Stimulated activated CD4-positive, alpha-beta T cell treated with anti-CD3 and anti-CD28 coated beads, TNF-alpha, amount 100 ng/mL, for 24 hours (primary cell): ENCODE results near the gene KIR2DL1.
"Not testable (repeated sequence)": the region's sequence is repeated elsewhere in the genome, so short reads cannot be mapped to it uniquely, and the experiment has no call there.

Source experiments
- DNase-seq, 3 experiments: peaks; one replicate each; pipeline ENCODE4 v3.0.0-alpha.2; 2020; ENCODE audit warnings: low read depth in 3 of 3

KIR2DL1 gene

GRCh38 chr19:54769646-54770045 is at the start of gene KIR2DL1:
Gene KIR2DL1 (plus strand): TSS chr19:54769793. CDS start chr19:54769851, 58 bp downstream.
- not testable (repeated sequence) for DNase-seq

GRCh38 chr19:54724142-54724541 is 45.5 kb upstream of the KIR2DL1 start, which contains the start of gene KIR3DL3:
Gene KIR3DL3 (plus strand): TSS chr19:54724442. CDS start chr19:54724497, 55 bp downstream.
- DNase-seq = no peak

- DNase-seq = no peak
Observed at GRCh38 chr19:54724644-54725043, 44.9 kb upstream of the KIR2DL1 start.

DNA sequence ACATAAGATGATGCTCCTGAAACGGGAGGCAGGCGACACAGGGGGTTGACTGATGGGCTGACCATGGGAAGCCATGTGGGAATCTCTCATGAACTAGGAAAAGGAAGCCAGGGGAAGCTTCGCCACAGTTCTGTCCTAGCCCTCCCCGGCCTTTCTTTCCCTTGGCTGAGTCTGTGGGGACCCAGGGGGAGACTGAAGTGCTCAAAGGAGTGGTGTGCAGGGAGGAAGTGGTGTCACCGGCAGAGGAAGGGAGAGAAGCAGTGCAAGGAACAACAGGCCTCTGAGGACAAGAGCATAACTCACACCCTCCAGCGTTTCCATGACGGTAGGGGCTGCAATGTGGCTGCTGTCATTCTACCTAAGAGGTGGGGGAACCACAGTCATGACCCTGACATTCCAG is 44.3 kb upstream of the KIR2DL1 start:
- no peak for DNase-seq

DNA sequence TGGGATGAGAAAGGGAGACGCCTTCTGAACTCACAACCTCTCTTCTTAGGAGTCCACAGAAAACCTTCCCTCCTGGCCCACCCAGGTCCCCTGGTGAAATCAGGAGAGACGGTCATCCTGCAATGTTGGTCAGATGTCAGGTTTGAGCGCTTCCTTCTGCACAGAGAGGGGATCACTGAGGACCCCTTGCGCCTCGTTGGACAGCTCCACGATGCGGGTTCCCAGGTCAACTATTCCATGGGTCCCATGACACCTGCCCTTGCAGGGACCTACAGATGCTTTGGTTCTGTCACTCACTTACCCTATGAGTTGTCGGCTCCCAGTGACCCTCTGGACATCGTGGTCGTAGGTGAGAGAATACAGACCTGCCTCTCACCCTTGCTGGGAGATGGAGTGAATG is 42.0 kb upstream of the KIR2DL1 start:
- no peak for DNase-seq

- no peak for DNase-seq
Observed at GRCh38 chr19:54728167-54728566, 41.4 kb upstream of the KIR2DL1 start.

- DNase-seq = no peak
Observed at GRCh38 chr19:54729416-54730188, 40.0 kb upstream of the KIR2DL1 start.

DNA sequence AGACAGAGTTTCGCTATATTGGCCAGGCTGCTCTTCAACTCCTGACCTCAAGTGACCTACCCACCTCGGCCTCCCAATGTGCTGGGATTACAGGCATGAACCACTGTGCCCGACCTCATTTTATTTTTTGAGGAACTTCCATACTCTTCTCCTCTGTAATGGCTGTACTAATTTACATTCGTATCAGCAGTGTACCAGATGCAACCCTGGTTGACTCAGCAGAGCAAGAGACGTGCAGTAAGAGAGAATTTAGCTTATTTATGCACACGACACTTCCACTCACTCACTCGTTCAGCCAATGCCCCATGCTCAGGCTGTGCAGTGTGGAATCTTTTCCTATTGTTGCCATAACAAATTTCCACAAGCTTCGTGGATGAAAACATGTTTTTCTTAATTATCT is 38.4 kb upstream of the KIR2DL1 start:
- no peak for DNase-seq

- not testable (repeated sequence) for DNase-seq
Observed at GRCh38 chr19:54738306-54738705, 31.3 kb upstream of the KIR2DL1 start, which contains the start of gene KIR2DL3. Gene KIR2DL3 (plus strand): TSS chr19:54738513. CDS start chr19:54738546, 33 bp downstream.

GRCh38 chr19:54738715-54739114 is 30.9 kb upstream of the KIR2DL1 start:
- DNase-seq = no peak

DNA sequence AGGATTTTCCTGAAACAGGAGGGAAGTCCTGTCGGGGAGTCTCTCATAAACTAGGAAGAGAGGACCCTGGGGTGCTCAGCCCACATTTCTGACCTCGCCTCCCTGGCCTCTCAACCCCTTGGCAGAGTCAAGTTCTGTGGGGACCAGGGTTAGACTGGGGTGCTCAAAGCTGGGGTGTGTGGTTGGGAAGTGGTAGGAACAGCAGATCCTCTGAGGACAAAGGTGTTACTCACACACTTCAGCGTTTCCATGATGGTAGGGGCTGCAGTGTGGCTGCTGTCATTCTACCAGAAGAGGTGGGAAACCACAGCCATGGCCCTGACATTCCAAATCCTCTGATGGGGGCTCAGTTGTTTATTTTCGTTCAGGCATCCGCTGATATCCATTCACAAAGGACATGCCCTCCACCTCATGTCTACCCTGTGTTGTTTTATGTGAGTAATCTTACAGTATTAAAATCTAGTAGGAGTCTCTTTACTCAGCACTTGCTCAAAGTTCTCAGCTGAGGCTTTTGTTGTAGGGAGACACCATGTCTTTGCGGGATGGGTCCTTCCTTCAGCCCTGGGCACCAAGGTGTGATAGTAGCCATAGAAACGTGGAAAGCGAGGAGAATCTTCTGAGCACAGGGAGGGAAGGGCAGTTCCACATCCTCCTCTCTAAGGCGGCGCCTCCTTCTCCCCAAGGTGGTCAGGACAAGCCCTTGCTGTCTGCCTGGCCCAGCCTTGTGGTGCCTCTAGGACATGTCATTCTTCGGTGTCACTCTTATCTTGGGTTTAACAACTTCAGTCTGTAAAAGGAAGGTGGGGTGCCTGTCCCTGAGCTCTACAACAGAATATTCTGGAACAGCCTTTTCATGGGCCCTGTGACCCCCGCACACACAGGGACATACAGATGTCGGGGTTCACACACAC is 29.8 kb upstream of the KIR2DL1 start:
- no peak for DNase-seq

DNA sequence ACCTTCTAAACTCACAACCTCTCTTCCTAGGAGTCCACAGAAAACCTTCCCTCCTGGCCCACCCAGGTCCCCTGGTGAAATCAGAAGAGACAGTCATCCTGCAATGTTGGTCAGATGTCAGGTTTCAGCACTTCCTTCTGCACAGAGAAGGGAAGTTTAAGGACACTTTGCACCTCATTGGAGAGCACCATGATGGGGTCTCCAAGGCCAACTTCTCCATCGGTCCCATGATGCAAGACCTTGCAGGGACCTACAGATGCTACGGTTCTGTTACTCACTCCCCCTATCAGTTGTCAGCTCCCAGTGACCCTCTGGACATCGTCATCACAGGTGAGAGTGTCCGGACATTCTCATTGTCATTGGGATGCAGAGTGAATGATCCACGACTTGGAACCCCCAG is 27.6 kb upstream of the KIR2DL1 start:
- DNase-seq = not testable (repeated sequence)

GRCh38 chr19:54744080-54744479 is 25.5 kb upstream of the KIR2DL1 start:
- not testable (repeated sequence) for DNase-seq

DNA sequence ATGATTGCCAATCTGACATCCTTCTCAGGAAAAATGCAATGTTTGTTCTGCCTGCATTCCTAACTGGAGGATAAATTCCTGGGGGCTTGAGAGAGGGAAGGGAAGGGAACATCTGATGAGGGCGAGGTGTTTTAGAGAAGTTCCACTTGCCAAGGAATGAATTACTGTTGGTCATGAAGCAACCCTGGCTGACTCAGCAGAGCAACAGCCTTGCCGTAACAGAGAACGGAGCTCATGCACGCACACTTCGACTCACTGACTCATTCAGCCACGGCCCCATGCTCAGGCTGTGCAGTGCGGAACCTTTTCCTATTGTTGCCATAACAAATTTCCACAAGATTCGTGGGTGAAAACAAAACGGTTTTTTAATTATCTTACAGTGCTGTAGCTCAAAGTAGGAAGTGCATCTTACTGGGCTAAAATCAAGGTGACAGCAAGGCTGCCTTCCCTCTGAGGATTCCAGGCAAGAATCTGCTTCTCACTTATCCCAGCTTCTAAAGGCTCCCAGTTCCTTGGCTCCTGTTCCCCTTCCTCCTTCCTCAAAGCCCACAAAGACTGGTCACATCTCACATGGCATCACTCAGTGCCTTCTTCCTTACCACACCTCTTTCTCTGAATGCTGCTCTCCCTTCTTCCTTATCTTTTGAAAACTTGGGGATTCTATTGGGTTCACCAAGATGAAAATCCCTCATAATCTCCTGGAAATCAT is 21.8 kb upstream of the KIR2DL1 start:
- DNase-seq = not testable (repeated sequence)

DNA sequence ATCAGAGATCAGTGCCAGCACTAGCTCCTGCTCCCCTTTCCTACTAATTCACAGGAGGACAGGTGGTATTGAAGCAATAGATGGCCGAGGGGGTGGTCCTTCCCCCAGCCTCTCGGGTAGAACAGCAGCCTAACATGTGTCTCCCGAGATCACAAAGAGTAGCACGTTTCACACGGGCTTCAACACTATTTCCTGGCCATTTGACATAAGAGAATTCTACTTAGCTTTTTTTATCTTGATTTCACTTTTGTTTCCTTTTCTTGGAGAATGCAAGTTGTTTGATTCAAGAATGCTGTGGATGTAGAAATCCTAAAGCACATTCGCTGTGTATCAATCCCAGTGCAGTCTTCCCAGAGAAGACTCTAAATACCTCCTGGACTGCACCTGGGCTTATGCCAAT is 19.3 kb upstream of the KIR2DL1 start:
- DNase-seq = not testable (repeated sequence)

DNA sequence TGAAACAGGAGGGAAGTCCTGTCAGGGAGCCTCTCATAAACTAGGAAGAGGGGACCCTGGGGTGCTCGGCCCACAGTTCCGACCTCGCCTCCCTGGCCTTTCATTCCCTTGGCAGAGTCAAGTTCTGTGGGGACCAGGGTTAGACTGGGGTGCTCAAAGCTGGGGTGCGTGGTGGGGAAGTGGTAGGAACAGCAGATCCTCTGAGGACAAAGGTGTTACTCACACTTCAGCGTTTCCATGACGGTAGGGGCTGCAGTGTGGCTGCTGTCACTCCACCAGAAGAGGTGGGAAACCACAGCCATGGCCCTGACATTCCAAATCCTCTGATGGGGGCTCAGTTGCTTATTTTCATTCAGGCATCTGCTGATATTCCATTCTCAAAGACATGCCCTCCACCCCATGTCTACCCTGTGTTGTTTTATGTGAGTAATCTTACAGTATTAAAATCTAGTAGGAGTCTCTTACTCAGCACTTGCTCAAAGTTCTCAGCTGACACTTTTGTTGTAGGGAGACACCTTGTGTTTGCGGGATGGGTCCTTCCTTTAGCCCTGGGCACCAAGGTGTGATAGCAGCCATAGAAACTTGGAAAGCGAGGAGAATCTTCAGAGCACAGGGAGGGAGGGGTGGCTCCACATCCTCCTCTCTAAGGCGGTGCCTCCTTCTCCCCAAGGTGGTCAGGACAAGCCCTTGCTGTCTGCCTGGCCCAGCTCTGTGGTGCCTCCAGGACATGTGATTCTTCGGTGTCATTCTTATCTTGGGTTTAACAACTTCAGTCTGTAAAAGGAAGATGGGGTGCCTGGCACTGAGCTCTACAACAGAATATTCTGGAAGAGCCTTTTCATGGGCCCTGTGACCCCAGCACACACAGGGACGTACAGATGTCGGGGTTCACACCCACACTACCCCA is 13.1 kb upstream of the KIR2DL1 start:
- not testable (repeated sequence) for DNase-seq

GRCh38 chr19:54758577-54758976 is 11.0 kb upstream of the KIR2DL1 start:
- DNase-seq = not testable (repeated sequence)

DNA sequence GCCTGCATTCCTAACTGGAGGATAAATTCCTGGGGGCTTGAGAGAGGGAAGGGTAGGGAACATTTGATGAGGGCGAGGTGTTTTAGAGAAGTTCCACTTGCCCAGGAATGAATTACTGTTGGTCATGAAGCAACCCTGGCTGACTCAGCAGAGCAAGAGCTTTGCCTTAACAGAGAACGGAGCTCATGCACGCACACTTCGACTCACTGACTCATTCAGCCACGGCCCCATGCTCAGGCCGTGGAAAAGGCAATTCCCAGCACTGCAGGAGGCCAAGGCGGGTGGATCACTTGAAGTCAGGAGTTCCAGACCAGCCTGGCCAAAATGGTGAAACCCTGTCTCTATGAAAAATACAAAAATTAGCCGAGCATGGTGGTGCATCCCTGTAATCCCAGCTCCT is 5.4 kb upstream of the KIR2DL1 start:
- not testable (repeated sequence) for DNase-seq

GRCh38 chr19:54766464-54766863 is 3.1 kb upstream of the KIR2DL1 start:
- not testable (repeated sequence) for DNase-seq

DNA sequence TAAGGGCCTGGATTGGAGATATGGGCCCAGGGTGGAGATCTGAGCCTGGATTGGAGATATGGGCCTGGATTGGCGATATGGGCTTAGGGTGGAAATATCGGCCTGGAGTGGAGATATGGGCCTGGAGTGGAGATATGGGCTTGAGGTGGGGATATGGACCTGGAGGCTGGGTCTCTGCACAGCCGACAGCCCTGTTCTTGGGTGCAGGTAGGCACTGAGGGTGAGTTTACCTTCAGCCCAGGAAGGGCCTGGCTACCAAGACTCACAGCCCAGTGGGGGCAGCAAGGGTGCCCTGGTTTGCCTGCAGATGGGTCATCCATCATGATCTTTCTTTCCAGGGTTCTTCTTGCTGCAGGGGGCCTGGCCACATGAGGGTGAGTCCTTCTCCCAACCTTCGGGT is 918 bp downstream of the KIR2DL1 start:
- not testable (repeated sequence) for DNase-seq
